Mesothelial cell of epicardium (in vitro differentiated cells): Measurements from ENCODE around the gene MGAT5B. TPM values are rescaled to one million over a fixed set of nuclear protein-coding genes. Genes with fewer than 3 reads are reported as not detected.

Experiments used
- DNase-seq, 2 experiments: peaks; one replicate each; pipeline ENCODE4 v3.0.0; 2021; ENCODE audit warnings: low spot score in 2 of 2; ENCODE audit not compliant: unreplicated experiment in 2 of 2
- H3K27ac Mint-ChIP-seq: 2 replicates; pipeline ENCODE4 v1.8.0; 2021; ENCODE audit warnings: mixed read lengths
- H3K27me3 Mint-ChIP-seq: 2 replicates; pipeline ENCODE4 v1.8.0; 2021; ENCODE audit warnings: low read depth, mixed read lengths
- H3K36me3 Mint-ChIP-seq: 2 replicates; pipeline ENCODE4 v1.8.0; 2021; ENCODE audit warnings: mixed read lengths
- H3K4me1 Mint-ChIP-seq: 2 replicates; pipeline ENCODE4 v1.8.0; 2021; ENCODE audit warnings: mixed read lengths
- H3K4me3 Mint-ChIP-seq: 2 replicates; pipeline ENCODE4 v1.8.0; 2021; ENCODE audit warnings: mild to moderate bottlenecking, moderate library complexity, mixed read lengths
- H3K9me3 Mint-ChIP-seq: 2 replicates; pipeline ENCODE4 v1.8.0; 2021; ENCODE audit warnings: mixed read lengths
- CTCF ChIP-seq: fragments of 200-600 bp; sonication (generic); IDR thresholded peaks from one replicate; pipeline ENCODE4 v1.5.0; 2021; ENCODE audit warnings: antibody characterized with exemption; ENCODE audit not compliant: unreplicated experiment
- total RNA-seq: library from RNA; stranded (reverse); gene quantifications from 3 replicates; pipeline ENCODE4 v1.2.1, GENCODE V29; 2021

Gene MGAT5B
- total RNA-seq, 1 donor from 2014 or later = 0.78 TPM

- Mint-ChIP-seq H3K27ac (no peak overlapping the region), H3K36me3 (no peaks in the 10 kb centered on the region), H3K4me1 (peaks cover 5% of the 10 kb centered on the region), H3K27me3 (peaks cover 41% of the 10 kb centered on the region), H3K4me3 (no peak overlapping the region), H3K9me3 (peaks cover 2% of the 10 kb centered on the region)
- DNase-seq = no peak
- no peak for TF ChIP-seq CTCF
Observed at GRCh38 chr17:76880268-76880667, 12.1 kb downstream of the MGAT5B start.

- no peak for DNase-seq
- H3K4me1 Mint-ChIP-seq = peaks cover 12% of the 10 kb centered on the region
- no peak overlapping the region for H3K27ac Mint-ChIP-seq
- no peaks in the 10 kb centered on the region for H3K36me3 Mint-ChIP-seq
- no peak for TF ChIP-seq CTCF
- no peak overlapping the region for H3K4me3 Mint-ChIP-seq
- peaks cover 36% of the 10 kb centered on the region for H3K27me3 Mint-ChIP-seq
- H3K9me3 Mint-ChIP-seq = no peaks in the 10 kb centered on the region
Observed at GRCh38 chr17:76880971-76881370, 12.8 kb downstream of the MGAT5B start.

GRCh38 chr17:76881408-76881807 is 13.2 kb downstream of the MGAT5B start:
- Mint-ChIP-seq H3K27me3 (peaks cover 33% of the 10 kb centered on the region), H3K9me3 (no peaks in the 10 kb centered on the region)

GRCh38 chr17:76881966-76882365 is 13.8 kb downstream of the MGAT5B start:
- no peaks in the 10 kb centered on the region for H3K9me3 Mint-ChIP-seq
- no peak overlapping the region for H3K4me3 Mint-ChIP-seq
- no peaks in the 10 kb centered on the region for H3K36me3 Mint-ChIP-seq
- no peak for DNase-seq
- TF ChIP-seq CTCF = no peak
- H3K27me3 Mint-ChIP-seq = peaks cover 32% of the 10 kb centered on the region
- H3K27ac Mint-ChIP-seq = no peak overlapping the region
- H3K4me1 Mint-ChIP-seq = peaks cover 14% of the 10 kb centered on the region

More at GRCh38 chr17:76881408-76881807, 13.2 kb downstream of the MGAT5B start:
- peaks cover 14% of the 10 kb centered on the region for H3K4me1 Mint-ChIP-seq
- no peak for DNase-seq
- H3K36me3 Mint-ChIP-seq = no peaks in the 10 kb centered on the region
- TF ChIP-seq CTCF = no peak
- no peak overlapping the region for H3K27ac Mint-ChIP-seq
- H3K4me3 Mint-ChIP-seq = no peak overlapping the region

- Mint-ChIP-seq H3K36me3 (no peaks in the 10 kb centered on the region), H3K27ac (no peak overlapping the region), H3K4me3 (no peak overlapping the region), H3K27me3 (peaks cover 24% of the 10 kb centered on the region), H3K9me3 (no peaks in the 10 kb centered on the region), H3K4me1 (peaks cover 14% of the 10 kb centered on the region)
- DNase-seq = no peak
- no peak for TF ChIP-seq CTCF
Observed at GRCh38 chr17:76883744-76884525, 15.7 kb downstream of the MGAT5B start.
